Measurements from ENCODE around the gene NME7.

GRCh38 chr1:169100651-169101088 lies 266.9 kb downstream of the NME7 start:
- no peak for TF ChIP-seq TAF1 (conservative IDR thresholded peaks at IDR 0.05)
- TF ChIP-seq CTCF (IDR thresholded peaks at IDR 0.05; ENCODE audit: low read depth, low read length, missing input control), result no peak

Data from liver (tissue), 3 donors.